K562 (cell line): Measurements from ENCODE around the gene SMIM3. TPM values are rescaled to one million over a fixed set of nuclear protein-coding genes. Genes with fewer than 3 reads are reported as not detected.

ENCODE experiments used
- ARNT ChIP-seq, 2 experiments: fragments of 450-650 bp; IDR thresholded peaks; 2 replicates each; pipeline ENCODE4 v1.6.1; 2016; ENCODE audit warnings: mild to moderate bottlenecking in 1 of 2
- EP300 ChIP-seq: IDR thresholded peaks from 2 replicates; pipeline ENCODE4 v1.6.1; 2012; ENCODE audit warnings: low read length, improper control_type of control experiment
- FOS ChIP-seq: IDR thresholded peaks from 3 replicates; pipeline ENCODE4 v1.6.1; 2011; ENCODE audit not compliant: insufficient read length; ENCODE audit errors: extremely low read depth
- FOXJ2 ChIP-seq: fragments of 200-800 bp; sonication (Bioruptor generic); IDR thresholded peaks from 2 replicates; pipeline ENCODE4 v1.6.1; 2016; ENCODE audit warnings: missing genetic modification characterization, missing compliant biosample characterization
- FOXK1 ChIP-seq: sonication (generic); formaldehyde crosslinking; IDR thresholded peaks from 2 replicates; pipeline ENCODE4 v1.8.0; 2022; ENCODE audit warnings: missing genetic modification reagents, mild to moderate bottlenecking, borderline replicate concordance
- HSF4 ChIP-seq: fragments of 250-450 bp; sonication (Bioruptor Pico); IDR thresholded peaks from 2 replicates; pipeline ENCODE4 v2.1.2; 2022; ENCODE audit warnings: mild to moderate bottlenecking, moderate library complexity, borderline replicate concordance
- MTA3 ChIP-seq: fragments of 450-650 bp; formaldehyde crosslinking; IDR thresholded peaks from 2 replicates; pipeline ENCODE4 v1.6.1; 2017; ENCODE audit warnings: mild to moderate bottlenecking, borderline replicate concordance
- MYC ChIP-seq, 2 experiments: fragments of 250-450 bp in 1 of 2; sonication (Bioruptor Pico) in 1 of 2; IDR thresholded peaks; 2 replicates each; pipeline versions ENCODE4 v1.5.1 to v1.6.1; 2012 to 2021; ENCODE audit warnings: low read depth in 2 of 2, borderline replicate concordance in 1 of 2, improper control_type of control experiment in 1 of 2, low read length in 1 of 2, mild to moderate bottlenecking in 1 of 2, moderate library complexity in 1 of 2
- NFRKB ChIP-seq: fragments of 450-650 bp; IDR thresholded peaks from 2 replicates; pipeline ENCODE4 v1.6.1; 2016; ENCODE audit warnings: low read depth
- RCOR1 ChIP-seq, 2 experiments: IDR thresholded peaks; 2 replicates each; pipeline ENCODE4 v1.6.1; 2012; ENCODE audit warnings: low read depth in 2 of 2, low read length in 2 of 2, borderline replicate concordance in 1 of 2, improper control_type of control experiment in 1 of 2
- SLC30A9 ChIP-seq: fragments of 250-450 bp; sonication (Bioruptor Pico); IDR thresholded peaks from 2 replicates; pipeline ENCODE4 v1.8.0; 2022; ENCODE audit warnings: mild to moderate bottlenecking, moderate library complexity
- SMAD3 ChIP-seq: fragments of 450-650 bp; formaldehyde crosslinking; conservative IDR thresholded peaks from 2 replicates; pipeline ENCODE4 v1.4.0; 2020; ENCODE audit warnings: mild to moderate bottlenecking
- SMARCA5 ChIP-seq: fragments of 450-650 bp; IDR thresholded peaks from 2 replicates; pipeline ENCODE4 v1.6.1; 2016
- SRSF7 ChIP-seq: fragments of 200-400 bp; formaldehyde crosslinking; optimal IDR thresholded peaks from 2 replicates; pipeline ENCODE3; 2017; ENCODE audit warnings: mild to moderate bottlenecking, low read depth, low read length
- YBX1 ChIP-seq: fragments of 450-650 bp; IDR thresholded peaks from 2 replicates; pipeline ENCODE4 v1.7.1; 2016; ENCODE audit warnings: mild to moderate bottlenecking
- ZBTB17 ChIP-seq: fragments of 450-650 bp; formaldehyde crosslinking; IDR thresholded peaks from 2 replicates; pipeline ENCODE4 v1.4.0; 2020; ENCODE audit warnings: mild to moderate bottlenecking
- ZNF12 ChIP-seq: sonication (generic); formaldehyde crosslinking; IDR thresholded peaks from 2 replicates; pipeline ENCODE4 v1.4.0; 2020; ENCODE audit warnings: mild to moderate bottlenecking, missing genetic modification reagents
- ZNF239 ChIP-seq: fragments of 250-450 bp; sonication (Bioruptor Pico); IDR thresholded peaks from 2 replicates; pipeline ENCODE4 v1.4.0; 2020; ENCODE audit warnings: mild to moderate bottlenecking
- ZNF584 ChIP-seq: fragments of 200-800 bp; sonication (Bioruptor generic); IDR thresholded peaks from 2 replicates; pipeline ENCODE4 v1.6.1; 2016; ENCODE audit warnings: low read depth, mild to moderate bottlenecking, missing genetic modification characterization, missing compliant biosample characterization
- polyA plus RNA-seq, 8 experiments: library from polyadenylated mRNA; depleted of rRNA in 4 of 8; stranded (reverse) in 5 of 8; unstranded in 3 of 8; fragments of >200 nt; fragmentation: Nextera tagmentation in 2 of 8; fragmentation: Illumina TruSeq in 1 of 8; extraction: Ambion mirVana in 2 of 8; extraction: Trizol in 1 of 8; gene quantifications; 2 replicates each; pipeline versions ENCODE4 v1.2.1 to v1.2.3, GENCODE V29; 2011 to 2014; ENCODE audit warnings: inconsistent platforms in 1 of 8, missing spikeins in 1 of 8
- total RNA-seq, 7 experiments: library from RNA; depleted of rRNA in 6 of 7; stranded (reverse); fragments of >200 nt in 6 of 7; fragmentation: Illumina TruSeq in 2 of 7; extraction: Trizol in 2 of 7; gene quantifications; 2 replicates each; pipeline versions ENCODE4 v1.2.1 to v1.2.3, GENCODE V29; 2011 to 2021; ENCODE audit warnings: low replicate concordance in 1 of 7
- TF ChIP-seq, protein P1 (sequence below): fragments of 450-650 bp; IDR thresholded peaks from 2 replicates; pipeline ENCODE4 v1.6.1; 2018; ENCODE audit not compliant: partially characterized antibody
- TF ChIP-seq, protein P2 (sequence below): fragments of 450-650 bp; IDR thresholded peaks from 2 replicates; pipeline ENCODE4 v1.6.1; 2016; ENCODE audit warnings: low read depth, mild to moderate bottlenecking, moderate library complexity
- TF ChIP-seq, protein P3 (sequence below): fragments of 450-650 bp; IDR thresholded peaks from 2 replicates; pipeline ENCODE4 v1.6.1; 2017; ENCODE audit warnings: antibody characterized with exemption, mild to moderate bottlenecking

Gene SMIM3
- total and polyA plus RNA-seq, 9 of the 15 experiments (the other 6 are each of a cell fraction or from before 2014, with no cell fraction given), result 4.1 to 27.7 (median 13.6) TPM

GRCh38 chr5:150774145-150774544 lies 4.4 kb upstream of the SMIM3 start (continued):
- TF ChIP-seq, protein P1, sequence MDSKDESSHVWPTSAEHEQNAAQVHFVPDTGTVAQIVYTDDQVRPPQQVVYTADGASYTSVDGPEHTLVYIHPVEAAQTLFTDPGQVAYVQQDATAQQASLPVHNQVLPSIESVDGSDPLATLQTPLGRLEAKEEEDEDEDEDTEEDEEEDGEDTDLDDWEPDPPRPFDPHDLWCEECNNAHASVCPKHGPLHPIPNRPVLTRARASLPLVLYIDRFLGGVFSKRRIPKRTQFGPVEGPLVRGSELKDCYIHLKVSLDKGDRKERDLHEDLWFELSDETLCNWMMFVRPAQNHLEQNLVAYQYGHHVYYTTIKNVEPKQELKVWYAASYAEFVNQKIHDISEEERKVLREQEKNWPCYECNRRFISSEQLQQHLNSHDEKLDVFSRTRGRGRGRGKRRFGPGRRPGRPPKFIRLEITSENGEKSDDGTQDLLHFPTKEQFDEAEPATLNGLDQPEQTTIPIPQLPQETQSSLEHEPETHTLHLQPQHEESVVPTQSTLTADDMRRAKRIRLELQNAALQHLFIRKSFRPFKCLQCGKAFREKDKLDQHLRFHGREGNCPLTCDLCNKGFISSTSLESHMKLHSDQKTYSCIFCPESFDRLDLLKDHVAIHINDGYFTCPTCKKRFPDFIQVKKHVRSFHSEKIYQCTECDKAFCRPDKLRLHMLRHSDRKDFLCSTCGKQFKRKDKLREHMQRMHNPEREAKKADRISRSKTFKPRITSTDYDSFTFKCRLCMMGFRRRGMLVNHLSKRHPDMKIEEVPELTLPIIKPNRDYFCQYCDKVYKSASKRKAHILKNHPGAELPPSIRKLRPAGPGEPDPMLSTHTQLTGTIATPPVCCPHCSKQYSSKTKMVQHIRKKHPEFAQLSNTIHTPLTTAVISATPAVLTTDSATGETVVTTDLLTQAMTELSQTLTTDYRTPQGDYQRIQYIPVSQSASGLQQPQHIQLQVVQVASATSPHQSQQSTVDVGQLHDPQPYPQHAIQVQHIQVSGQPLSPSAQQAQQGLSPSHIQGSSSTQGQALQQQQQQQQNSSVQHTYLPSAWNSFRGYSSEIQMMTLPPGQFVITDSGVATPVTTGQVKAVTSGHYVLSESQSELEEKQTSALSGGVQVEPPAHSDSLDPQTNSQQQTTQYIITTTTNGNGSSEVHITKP, result peak; percentile 62
- peak; percentile 82 for TF ChIP-seq MTA3
- no peak; the same call in 1 of the 2 replicates for TF ChIP-seq ZNF12 (CRISPR knock-in tag)
- TF ChIP-seq HSF4 (CRISPR knock-in tag), result no peak
- peak; percentile 83 for TF ChIP-seq EP300
- TF ChIP-seq, protein P2, sequence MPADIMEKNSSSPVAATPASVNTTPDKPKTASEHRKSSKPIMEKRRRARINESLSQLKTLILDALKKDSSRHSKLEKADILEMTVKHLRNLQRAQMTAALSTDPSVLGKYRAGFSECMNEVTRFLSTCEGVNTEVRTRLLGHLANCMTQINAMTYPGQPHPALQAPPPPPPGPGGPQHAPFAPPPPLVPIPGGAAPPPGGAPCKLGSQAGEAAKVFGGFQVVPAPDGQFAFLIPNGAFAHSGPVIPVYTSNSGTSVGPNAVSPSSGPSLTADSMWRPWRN, result peak; percentile 60
- no peak for TF ChIP-seq NFRKB
- TF ChIP-seq ZBTB17 (CRISPR knock-in tag), result 0 out of 2 replicates have a peak, but pooled peaks have one; percentile 54
- TF ChIP-seq ZNF239 (CRISPR knock-in tag), result peak; percentile 75
- no peak for TF ChIP-seq SMARCA5
- TF ChIP-seq ARNT (IDR thresholded peaks at IDR 0.05), result peak in 1 of 2 experiments; percentile 83; a peak in 1 of 4 replicates
- peak; percentile 79; the same call in 1 of the 2 replicates for TF ChIP-seq SMAD3 (CRISPR knock-in tag)
- TF ChIP-seq SLC30A9 (CRISPR knock-in tag), result no peak
- 0 out of 2 replicates have a peak, but pooled peaks have one; percentile 32 for TF ChIP-seq ZNF584 (CRISPR knock-in tag)
- TF ChIP-seq FOS, result no peak
- TF ChIP-seq, protein P3, sequence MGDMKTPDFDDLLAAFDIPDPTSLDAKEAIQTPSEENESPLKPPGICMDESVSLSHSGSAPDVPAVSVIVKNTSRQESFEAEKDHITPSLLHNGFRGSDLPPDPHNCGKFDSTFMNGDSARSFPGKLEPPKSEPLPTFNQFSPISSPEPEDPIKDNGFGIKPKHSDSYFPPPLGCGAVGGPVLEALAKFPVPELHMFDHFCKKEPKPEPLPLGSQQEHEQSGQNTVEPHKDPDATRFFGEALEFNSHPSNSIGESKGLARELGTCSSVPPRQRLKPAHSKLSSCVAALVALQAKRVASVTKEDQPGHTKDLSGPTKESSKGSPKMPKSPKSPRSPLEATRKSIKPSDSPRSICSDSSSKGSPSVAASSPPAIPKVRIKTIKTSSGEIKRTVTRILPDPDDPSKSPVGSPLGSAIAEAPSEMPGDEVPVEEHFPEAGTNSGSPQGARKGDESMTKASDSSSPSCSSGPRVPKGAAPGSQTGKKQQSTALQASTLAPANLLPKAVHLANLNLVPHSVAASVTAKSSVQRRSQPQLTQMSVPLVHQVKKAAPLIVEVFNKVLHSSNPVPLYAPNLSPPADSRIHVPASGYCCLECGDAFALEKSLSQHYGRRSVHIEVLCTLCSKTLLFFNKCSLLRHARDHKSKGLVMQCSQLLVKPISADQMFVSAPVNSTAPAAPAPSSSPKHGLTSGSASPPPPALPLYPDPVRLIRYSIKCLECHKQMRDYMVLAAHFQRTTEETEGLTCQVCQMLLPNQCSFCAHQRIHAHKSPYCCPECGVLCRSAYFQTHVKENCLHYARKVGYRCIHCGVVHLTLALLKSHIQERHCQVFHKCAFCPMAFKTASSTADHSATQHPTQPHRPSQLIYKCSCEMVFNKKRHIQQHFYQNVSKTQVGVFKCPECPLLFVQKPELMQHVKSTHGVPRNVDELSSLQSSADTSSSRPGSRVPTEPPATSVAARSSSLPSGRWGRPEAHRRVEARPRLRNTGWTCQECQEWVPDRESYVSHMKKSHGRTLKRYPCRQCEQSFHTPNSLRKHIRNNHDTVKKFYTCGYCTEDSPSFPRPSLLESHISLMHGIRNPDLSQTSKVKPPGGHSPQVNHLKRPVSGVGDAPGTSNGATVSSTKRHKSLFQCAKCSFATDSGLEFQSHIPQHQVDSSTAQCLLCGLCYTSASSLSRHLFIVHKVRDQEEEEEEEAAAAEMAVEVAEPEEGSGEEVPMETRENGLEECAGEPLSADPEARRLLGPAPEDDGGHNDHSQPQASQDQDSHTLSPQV, result peak; percentile 73
- TF ChIP-seq YBX1, result no peak
- TF ChIP-seq MYC (IDR thresholded peaks at IDR 0.05; ENCODE audit: low read depth, low read length), result peak; percentile 37; the same call in 1 of the 2 replicates
- no peak for TF ChIP-seq MYC (CRISPR knock-in tag; IDR thresholded peaks at IDR 0.05; ENCODE audit: borderline replicate concordance, low read depth)
- peak; percentile 81 for TF ChIP-seq FOXJ2
- peak in 1 of 2 experiments; percentile 98; a peak in 3 of 4 replicates for TF ChIP-seq RCOR1 (IDR thresholded peaks at IDR 0.05; ENCODE audit: borderline replicate concordance in 1 of 2, low read depth in 2 of 2, low read length in 2 of 2)
- TF ChIP-seq FOXK1, result no peak
- no peak for TF ChIP-seq SRSF7
